ENCODE results near the gene ROR1.
"Not testable (repeated sequence)": the region's sequence is repeated elsewhere in the genome, so short reads cannot be mapped to it uniquely, and the experiment has no call there.

Gene ROR1

DNA sequence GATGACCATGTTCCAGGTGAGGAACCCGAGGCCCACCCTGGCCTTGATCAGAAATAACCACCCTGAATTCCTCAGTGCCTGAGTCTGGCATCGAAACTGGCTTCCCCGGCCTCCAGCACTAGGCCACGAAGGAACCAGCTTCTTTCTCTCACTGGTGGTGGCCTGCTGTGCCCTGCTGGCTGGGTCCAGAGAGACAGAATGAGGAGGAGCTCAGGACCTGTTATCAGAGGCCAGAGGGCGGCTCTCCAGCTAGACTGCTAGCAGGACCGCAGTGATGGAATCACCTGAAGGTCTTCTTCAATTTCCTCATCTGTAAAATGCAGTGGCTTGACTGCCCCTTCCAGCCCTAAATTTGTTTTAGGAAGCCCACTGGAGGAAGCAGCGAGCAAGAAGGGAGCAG, 20.5 kb downstream of the ROR1 start:
- no peak for DNase-seq (ENCODE audit: low read depth)

DNA sequence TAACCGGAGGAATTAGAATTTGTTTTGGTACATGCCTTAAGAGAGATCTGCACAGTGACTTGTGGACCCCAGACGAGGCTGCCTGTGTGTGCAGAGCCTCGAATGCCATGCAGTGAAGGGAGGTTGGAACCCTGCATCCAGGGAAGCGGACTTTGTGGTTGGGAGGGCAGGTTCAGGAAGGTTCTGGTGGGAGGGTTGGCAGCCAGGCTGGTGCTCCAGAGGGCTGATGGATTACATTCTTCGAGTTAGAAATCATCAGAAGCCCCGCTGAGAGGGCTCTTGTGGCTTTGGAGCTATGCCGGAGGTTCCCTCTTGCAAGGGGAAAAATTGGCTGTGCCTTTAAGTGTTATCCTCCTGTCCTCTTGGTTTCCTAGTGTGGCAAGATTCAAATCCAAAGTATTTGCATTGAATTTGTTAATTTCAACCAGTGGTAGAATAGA, 21.1 kb downstream of the ROR1 start:
- no peak for DNase-seq (ENCODE audit: low read depth)

DNA sequence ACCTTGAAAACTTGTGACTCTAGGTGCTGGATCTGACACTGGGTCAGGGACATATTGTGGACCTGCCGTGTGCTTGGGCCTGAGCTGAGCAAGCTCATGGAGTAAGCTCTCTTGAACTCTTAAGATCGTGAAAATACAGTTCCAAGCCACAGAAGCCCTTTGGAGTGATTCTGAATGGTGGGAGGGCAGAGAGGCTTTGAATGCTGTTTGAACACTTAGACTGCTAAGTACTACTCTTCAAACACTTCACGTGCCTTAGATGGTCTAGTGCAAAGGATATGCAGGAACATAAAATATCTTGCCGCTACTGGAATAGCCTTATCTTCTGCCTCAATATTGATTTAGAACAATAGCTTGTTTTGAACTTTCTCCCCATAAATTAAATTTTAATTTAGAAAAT, 21.6 kb downstream of the ROR1 start:
- DNase-seq (ENCODE audit: low read depth): no peak

DNA sequence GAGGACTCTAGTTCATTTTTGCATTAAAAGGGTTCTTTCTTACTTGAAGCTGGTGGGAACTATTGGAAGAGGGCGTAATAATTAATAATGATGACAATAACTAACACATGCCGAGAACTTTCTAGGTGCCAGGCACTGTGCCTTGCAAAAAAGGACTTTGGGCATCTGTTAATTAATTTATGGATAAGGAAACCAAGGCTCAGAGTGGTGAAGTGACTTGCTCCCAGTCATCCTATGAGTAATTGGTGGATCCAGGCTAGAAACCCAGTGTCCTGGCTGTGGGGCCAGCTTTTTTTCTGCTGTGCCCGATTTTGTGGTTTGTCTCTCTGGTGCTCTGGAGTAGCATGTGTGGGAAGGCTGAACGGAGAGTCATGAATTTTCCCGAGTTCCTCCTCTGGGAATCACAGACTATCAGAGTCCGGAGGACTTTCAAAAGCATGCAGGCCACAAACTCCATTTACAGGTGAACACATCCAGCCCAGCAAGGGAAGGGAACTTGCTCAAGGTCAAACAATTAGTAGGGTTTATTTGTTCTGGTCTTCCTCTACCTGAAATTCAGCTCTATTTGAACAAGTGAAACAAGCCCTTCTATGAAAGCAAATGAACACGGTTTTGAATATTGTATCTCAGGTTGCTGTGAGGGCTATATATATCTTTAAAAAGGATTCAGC, 23.4 kb downstream of the ROR1 start:
- DNase-seq (ENCODE audit: low read depth): no peak

DNA sequence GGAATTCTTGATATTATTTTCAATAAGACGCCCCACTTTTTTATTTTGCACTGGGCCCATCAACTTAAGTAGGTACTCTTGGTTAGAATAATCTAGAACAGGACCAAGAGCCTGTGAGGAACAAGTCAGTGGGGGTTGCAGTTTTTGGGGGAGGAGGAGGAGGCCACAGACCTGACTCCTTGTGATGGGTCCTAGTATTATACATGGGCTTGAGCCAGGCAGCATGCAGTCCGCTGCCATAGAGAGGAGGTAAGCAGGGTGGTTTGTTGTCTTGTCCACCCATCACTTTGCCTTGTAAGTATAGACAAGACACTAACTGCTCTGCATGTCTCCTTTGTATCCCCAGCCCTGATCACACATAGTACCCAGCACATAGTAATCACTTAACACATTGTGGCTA, 24.5 kb downstream of the ROR1 start:
- DNase-seq (ENCODE audit: low read depth): no peak

DNA sequence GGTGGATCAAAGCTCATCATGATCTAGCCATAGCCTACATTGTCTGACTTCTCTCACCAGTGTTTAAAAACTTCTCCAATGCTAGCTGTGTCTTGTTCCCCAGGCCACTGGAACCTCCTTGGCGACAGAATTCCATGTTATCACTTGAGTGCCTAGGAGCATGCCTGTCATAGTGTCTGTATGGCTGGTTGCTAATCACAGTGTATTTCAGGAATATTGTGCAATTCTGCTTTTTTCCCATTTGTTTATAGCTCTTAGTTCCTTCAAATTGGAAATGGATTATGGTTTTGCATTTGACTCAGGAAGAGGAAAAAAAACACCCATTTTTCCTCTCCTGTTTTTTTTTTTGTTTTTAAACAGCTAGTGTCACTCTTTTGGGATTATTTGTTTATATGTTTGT, 25.5 kb downstream of the ROR1 start:
- DNase-seq (ENCODE audit: low read depth): no peak

DNA sequence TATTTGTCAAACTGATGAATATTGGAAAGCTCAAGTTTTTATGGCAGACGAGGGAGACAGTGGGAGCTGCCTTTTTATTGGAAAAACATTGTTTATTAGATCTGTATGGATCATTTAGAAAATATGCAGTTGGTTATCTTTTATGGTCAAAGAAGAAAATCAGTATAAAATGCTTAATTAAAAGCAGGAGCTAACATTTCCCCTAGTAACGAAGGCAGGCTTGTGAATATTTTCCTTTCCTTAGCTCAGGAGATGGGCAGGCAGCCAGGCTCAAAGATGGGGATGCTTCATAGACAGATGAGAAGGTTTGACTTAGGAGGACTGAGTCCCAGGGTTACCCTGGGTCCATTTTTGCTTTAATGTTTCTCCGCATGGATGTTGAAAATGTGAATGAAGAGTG, 26.0 kb downstream of the ROR1 start:
- no peak for DNase-seq (ENCODE audit: low read depth)

DNA sequence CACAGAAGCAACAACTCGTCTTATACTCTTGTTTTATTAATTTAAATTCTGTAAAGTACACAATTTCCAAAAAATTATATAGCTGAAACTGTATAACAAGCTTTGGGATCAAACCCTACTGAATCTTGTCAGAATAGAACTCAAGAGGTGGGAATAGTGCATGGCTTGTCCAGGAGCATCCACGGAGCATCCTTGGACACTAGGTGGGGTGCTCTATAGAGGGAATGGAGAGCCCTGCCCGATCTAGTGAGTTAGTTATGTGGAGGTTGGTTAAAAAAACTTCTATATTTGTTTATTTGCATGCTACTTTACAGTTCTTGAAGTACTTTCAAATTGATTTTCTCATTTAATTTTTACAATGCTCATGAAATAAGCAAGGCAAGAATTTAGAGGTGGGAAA, 28.3 kb downstream of the ROR1 start:
- no peak for DNase-seq (ENCODE audit: low read depth)

DNA sequence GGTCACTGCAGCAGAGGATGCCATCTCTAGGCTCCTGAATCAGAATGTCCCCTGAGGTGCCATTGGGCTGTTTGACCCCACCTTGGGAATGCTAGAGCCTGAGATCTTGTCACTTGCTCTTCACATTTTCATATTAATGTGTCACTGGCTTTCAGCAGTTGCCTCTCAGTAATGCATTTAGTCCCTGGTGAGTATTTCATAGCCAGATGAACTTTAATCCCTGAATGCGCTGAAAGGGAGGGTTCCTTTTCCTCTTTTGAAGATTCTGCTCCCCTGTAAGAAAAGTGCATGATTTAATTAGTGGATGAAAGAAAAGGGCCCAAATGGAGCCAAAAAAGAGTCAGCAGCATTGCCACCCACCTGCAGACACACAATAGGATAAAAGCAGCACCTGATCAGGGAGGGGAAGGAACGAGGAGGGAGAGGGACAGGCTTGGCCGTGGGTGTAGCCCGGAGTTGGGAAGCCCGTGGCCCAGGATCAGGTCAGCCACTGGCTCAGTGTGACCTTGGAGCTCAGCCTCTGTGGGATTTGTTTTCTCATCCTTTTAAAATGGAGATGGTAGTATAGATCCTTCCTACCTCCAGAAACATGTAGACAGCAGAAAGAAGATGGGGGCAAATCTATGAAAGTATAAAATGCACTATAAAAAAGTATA, 31.1 kb downstream of the ROR1 start:
- DNase-seq (ENCODE audit: low read depth): no peak

DNA sequence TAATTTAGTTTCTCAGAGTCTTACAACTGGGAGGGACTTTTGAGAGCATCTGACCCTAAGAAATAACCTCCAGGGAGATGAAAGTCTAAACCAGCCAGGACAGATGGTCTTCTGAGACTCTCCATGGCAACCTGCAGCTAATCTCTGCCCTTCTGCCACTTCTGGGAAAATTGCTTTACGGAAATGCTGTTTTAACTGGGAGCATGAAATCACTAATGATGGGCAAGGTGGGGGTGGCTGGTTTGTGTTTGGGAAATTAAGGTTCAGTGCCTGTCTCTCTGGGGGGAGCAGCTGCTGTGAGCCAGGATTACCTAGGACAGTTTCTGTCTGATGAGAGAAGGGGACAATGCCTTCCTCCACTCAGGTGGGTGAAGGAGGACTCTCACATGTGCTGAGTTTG, 33.2 kb downstream of the ROR1 start:
- no peak for DNase-seq (ENCODE audit: low read depth)

DNA sequence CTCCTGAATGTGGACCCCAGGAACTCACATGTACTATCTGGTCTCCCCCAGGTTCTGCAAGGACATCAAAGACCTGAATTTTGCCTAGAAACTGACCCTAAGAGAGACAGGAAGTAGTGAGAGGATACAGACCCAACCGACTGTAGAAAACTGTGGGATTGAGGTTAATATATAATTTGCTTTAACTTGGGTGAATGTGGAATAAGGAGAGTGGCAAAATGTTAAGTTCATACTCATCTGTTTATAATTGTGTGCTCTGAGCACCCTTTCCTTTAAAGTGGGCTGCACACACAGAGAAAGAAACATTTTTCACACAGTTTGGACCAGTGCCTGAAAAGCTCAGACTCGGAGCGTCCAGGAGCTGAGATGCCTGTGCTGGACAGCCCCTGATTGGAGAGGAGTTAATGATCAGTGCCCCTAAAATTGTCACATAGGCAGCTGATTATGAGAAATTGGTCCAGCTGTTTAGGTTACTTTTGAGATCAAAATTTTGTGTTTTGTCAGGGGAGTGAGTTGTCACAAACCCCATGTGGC, 37.2 kb downstream of the ROR1 start:
- no peak for DNase-seq (ENCODE audit: low read depth)

DNA sequence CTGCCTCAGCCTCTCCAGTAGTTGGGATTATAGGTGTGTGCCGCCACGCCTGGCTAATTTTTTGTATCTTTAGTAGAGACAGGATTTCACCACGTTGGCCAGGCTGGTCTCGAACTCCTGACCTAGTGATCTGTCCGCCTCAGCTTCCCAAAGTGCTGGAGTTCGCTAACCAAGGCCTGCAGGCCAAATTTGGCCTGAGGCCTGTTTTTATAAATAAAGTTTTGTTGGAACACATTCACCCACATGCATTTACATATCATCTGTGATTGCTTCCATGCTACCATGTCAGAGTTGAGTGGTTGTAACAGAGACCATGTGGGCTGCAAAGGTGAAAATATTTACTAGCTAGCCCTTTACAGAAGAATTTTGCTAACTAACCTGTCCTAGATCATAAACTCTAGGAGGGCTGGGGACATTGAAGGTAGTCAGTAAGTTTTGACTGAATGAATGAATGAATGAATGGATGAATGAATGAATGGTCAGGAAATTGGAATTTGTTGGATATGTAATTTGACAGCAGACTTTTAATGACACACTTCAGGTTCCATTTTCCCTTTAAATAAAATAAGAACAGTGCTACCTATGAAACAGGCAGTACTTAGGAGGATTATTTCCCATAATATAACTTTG, 38.4 kb downstream of the ROR1 start:
- no peak for DNase-seq (ENCODE audit: low read depth)

DNA sequence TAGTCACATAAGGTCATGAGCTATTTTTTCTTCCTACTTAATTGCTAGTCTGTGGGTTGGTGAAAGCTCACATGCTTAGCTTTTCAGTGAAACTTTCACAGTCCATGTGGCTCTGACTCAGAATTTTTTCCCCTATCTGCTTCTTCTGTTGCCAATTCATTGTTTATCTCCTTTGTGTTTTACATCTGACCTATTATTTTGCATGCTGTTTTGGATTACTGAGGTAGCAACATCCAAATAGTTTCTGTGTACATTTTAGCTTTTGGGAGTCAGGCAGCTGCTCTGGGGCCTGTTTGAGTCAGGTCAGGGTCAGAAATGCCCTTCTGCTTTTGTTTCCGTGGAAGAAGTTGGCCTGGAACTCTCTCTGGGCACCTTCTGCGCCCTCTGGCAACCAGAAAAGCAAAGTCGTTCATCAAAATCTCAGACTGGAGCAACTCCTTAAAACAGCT, 40.0 kb downstream of the ROR1 start:
- DNase-seq (ENCODE audit: low read depth): no peak

DNA sequence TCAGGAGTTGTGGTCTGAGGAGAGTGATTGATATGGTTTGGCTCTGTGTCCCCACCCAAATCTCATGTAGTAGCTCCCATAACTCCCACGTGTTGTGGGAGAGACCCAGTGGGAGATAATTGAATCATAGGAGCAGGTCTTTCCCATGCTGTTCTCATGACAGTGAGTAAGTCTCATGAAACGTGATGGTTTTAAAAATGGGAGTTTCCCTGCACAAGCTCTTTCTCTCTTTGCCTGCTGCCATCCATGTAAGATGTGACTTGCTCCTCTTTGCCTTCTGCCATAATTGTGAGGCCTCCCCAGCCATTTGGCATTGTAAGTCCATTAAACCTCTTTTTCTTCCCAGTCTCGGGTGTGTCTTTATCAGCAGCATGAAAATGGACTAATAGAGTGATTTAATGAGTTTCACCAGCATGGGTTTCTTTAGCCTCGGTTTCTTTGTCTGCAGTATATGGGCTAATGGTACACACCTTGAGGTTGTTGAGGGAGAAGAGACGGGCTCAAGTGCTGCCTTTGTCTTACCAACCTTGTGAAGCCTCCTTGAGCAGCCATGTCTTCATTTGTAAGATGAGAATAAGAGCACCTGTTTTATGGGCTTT, 42.5 kb downstream of the ROR1 start:
- not testable (repeated sequence) for DNase-seq (ENCODE audit: low read depth)

DNA sequence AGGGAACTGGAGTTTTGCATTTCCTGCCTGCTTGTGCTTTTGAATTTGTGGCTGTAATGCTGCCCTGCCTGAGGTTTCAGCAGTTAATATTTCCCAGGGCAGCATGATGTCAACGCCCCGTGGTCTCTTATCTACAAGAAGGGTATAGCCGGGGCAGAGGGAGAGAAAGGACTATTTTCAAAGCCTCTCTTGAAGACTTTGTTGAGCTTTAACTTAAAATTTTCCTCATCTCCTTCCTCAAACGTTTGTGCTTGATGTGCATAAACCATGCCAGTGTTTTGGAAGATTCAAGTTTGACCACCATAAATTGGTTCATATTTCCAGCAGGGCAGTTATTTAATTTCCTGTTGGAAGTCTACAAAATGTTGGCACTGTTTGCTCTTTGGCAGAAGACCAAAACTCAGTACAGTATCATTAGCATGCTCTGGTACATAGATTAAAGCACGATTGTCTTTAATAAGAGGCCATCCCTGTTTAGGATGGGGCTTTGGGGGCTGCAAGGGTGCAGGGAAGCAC, 43.4 kb downstream of the ROR1 start:
- no peak for DNase-seq (ENCODE audit: low read depth)

DNA sequence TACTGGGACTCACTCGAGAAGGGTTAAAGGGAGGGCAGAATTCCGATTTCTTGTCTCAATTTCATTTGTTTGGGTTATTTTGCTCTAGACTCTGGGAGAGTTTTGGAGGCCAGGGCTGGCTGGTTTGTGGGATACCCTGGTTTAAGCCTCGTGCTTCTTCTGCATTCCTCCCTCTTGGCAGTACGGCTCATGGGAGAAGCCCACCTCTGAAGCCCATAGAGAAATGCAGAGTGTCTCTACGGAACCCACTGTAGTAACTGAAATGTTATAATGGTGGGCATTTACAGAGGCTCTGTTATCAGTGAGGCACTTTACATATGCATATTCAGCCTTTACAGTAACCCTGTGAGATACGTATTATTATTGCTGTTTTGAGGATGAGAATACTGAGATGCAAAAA, 43.9 kb downstream of the ROR1 start:
- no peak for DNase-seq (ENCODE audit: low read depth)

DNA sequence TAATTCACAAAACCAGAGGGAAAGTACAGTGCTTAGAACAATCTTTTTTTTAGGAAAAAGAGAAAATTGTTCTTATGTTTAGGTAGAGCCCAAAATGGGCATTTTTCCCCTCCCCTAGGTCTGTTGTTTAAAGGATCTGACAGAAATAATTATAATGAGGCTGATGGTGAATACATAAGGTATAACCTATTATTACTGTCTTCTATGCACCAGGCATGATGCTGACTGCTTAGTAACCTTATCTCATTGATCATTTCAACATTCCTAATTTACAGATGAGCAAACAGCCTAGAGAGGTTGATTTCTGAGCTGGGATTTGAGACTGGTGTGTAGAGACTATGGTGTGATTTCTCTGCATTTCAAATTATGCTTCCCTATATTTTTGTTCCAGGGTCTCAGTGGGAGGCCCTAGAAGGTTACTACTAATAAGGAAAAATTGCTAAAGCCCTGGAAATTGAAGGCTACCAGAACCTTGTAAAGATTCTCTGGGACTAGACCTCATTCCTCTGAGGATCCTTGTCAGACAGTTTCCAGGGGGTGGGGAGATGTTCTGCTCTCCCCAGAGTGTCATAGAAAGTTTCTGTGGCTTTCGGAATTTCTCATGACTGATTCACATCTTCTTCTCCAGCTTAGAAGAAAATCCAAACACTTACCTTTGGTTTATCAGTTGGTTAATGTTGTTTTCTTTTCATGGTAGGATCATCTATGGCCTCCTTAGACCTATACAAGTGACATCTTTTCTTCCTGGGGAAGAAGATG, 44.9 kb downstream of the ROR1 start:
- DNase-seq (ENCODE audit: low read depth): no peak

DNA sequence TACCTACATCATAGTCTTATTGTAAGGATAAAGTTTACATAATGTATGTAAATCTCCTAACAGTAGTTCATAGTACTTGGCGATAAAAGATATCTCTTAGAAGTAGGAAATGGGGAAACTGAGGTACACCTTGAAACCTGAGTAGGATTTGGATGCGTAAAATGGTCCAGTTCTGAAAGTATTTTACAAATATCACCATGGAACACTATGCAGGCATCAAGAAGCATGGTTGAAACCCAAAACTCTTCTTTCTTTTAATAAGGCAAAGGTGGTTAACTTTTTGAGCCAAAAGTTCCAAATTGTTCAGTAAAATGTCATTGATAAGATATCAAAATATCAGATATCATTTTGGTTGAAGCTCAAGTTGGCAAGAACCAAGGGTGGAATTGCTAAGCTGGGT, 46.0 kb downstream of the ROR1 start:
- DNase-seq (ENCODE audit: low read depth): no peak

DNA sequence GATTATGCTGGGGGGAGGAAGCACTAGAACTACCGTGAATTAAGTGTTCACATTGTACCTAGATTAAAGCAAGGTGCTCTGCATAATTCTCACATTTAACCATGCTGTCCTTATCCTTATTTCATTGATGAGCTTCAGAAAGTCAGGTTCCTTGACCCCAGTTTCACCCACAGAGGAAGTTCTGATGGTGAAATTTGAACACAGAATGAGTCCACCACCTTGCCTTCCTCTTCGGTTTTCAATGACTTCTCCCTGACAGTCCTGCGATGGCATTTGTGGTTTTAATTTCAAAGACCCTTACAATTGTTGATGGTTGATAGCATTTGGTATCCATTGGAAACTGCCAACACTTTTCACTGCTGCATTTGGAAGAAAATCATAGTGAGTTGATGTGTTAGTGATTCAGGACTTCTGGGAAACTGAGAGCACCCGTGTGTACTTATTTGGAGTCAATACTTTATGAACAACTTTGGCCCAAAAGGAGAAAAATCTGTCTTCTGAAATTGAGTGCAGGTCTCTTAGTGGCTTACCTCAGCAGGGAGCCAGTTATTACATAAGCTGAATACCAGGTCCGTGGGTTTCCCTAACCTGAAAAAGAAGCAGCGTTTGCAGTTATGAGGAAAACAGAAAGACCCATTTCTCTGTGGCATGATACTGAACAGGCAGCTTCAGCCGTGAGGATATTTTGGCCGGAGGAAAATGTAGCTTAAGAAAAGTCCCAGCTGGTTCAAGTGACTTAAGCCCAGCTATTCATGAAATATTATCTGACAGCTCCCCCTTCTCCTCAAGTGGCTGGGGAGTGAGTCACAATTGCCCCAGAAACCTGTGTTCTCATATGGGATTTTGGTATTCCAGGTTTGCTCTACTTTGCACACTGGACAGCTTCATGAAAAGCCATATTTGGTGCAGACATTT, 47.5 kb downstream of the ROR1 start:
- DNase-seq (ENCODE audit: low read depth): no peak

DNA sequence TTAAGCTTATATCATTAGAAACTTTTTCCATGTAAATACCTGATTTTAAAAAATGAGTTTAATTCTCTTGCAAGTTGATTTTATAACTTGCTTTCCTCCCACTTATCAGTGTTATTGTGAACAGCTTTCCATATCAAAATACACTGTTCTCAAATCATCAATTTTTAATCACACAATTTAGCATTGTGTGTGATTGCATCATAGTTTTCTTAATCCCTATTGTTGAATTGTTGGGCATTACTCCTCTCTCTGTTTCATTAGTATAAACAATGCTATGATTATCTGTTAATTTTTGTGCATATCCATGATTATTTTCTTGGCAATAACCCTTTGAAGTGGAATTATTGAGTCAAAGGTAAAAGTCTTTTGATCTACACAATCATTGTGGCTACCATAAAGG, 48.7 kb downstream of the ROR1 start:
- DNase-seq (ENCODE audit: low read depth): no peak

DNA sequence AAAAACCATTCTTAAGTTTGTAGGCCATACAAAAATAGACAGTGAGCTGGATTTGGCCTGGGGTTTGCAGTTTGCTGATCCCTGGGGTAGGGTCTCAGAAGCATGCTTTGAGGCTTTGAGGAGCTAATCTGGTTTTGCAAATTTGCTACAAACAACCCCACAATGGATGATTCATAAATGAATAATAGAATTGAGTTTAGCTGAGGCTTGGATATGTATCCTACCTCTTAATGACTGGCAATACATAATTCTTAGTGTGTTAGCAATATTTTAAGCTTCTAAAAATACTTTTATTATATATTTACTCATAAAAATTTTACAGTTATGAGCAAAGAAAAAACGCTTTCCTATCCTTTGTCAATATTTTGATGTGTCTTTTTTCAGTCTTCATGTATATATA, 50.6 kb downstream of the ROR1 start:
- no peak for DNase-seq (ENCODE audit: low read depth)
